Transverse colon (tissue), 4 donors: ENCODE results near the gene TACC2.

Experiments used
- CTCF ChIP-seq, 5 experiments: fragments of 200-600 bp in 3 of 5; fragments of 450-650 bp in 2 of 5; sonication (generic) in 3 of 5; IDR thresholded peaks; 1 replicate in 2 of 5; 2 replicates in 3 of 5; pipeline ENCODE4 v1.5.1; 2016 to 2017; ENCODE audit warnings: antibody characterized with exemption in 5 of 5, inconsistent platforms in 3 of 5, mild to moderate bottlenecking in 2 of 5, moderate library complexity in 1 of 5
- EP300 ChIP-seq: sonication (generic); formaldehyde crosslinking; IDR thresholded peaks from one replicate; pipeline ENCODE4 v1.6.1; 2017; ENCODE audit warnings: antibody characterized with exemption, low read depth
- POLR2A ChIP-seq: fragments of 450-650 bp; IDR thresholded peaks from one replicate; pipeline ENCODE4 v1.6.1; 2016; ENCODE audit warnings: antibody characterized with exemption, mild to moderate bottlenecking, moderate library complexity
- POLR2AphosphoS5 ChIP-seq, 3 donors: sonication (generic); formaldehyde crosslinking; IDR thresholded peaks; one replicate each; pipeline ENCODE4 v1.6.1; 2016; ENCODE audit warnings: antibody characterized with exemption in 3 of 3

- TF ChIP-seq CTCF (IDR thresholded peaks at IDR 0.05) (no peak), POLR2A (no peak), POLR2AphosphoS5 (IDR thresholded peaks at IDR 0.05) (no peak), EP300 (no peak)
Measured at GRCh38 chr10:122147663-122148062, 158.7 kb downstream of the TACC2 start.
